A172 (cell line): Measurements from ENCODE around the gene TRAM1L1. TPM values are rescaled to one million over a fixed set of nuclear protein-coding genes. Genes with fewer than 3 reads are reported as not detected.

Experiments used
- DNase-seq: peaks from one replicate; pipeline ENCODE4 v3.0.0-alpha.2; 2015; ENCODE audit warnings: low spot score
- total RNA-seq: library from RNA; depleted of rRNA; stranded (reverse); fragments of >200 nt; shearing (Covaris generic); gene quantifications from 2 replicates; pipeline ENCODE4 v1.2.3, GENCODE V29; 2014; rRNA removed

TRAM1L1 gene
- total RNA-seq: not detected in 2 replicates

DNA sequence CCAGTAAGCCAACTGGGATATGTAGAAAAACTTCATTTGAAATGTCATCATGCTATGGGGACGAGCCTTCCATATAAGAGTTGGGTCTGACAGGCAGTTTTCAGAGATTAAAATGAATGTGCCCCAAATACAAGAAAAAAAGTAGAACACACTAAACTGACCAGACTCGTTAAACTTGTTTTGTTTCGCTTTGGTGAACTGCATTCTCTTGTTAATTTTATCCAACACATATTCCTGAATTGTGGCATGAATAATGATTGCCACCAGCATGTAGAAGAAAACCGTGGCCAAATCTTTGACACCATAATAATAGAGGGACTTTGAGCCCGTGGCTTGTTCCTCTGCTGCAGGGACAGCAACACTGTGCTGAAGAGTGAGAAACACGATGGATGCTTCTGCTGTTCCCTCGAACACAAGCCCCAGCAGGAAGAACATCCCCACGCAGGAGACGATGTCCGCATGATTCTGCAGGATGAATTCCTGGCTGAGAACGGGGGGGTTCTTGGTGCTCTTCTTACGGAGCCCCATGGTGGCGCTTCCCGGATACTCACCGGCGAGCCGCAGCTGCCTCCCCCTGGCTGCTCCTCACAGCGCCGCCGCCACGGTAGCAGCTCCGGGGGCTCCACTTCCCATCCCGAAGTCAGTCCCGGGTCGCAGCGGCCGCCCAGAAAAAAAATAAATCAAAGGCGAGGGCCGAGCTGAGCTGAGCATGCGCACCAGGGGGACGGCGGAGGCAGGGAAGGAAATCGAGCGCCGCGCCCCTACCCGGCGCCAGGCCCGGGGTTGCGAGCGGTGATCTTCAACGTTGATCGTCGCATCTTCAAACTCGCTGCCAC lies at the start of gene TRAM1L1:
TRAM1L1 (minus strand) TSS at position 711 of the 836 bp plus-strand sequence; CDS start at position 528, 183 bp downstream.
- DNase-seq: no peak

DNA sequence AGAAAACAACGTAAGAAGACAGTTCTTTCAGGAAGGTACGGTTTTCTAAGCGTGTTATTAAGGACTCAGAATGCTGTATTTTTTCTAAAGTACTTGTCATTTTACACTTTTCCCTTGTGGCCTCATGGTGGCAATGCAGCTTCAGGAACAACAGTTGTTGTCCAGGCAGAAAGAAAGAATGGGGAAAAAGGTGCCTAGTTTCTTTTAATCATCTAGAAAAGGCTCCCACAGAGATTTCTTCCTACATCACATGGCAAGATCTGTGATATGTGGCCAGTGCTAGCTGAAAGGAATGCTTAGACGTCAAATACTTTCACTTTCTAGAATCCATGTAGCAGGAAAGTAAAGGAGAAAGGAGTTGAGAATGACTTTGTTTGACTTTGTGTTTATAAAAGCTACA lies 49.0 kb upstream of the TRAM1L1 start:
- DNase-seq: peak; percentile 82

- no peak for DNase-seq
Observed at GRCh38 chr4:117096886-117097285, 11.5 kb upstream of the TRAM1L1 start.

DNA sequence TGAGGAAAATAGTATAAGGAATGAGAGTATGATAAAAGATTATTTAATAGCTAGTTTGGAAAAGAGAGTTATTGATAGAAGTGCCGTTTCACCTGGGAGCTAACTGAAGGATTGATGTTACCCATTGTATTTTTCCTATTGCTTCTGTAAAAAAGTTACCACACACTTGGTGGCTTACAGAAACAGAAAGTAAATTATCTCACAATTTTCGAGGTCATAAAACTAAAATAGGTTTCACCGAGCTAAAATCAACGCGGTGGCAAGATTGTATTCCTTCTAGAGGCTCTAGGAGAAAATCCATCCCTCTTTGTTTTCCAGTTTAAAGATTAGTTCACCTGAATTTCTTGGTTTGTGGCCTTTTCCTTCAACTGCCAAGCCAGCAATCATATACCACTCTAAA lies 11.1 kb upstream of the TRAM1L1 start:
- DNase-seq: no peak

DNA sequence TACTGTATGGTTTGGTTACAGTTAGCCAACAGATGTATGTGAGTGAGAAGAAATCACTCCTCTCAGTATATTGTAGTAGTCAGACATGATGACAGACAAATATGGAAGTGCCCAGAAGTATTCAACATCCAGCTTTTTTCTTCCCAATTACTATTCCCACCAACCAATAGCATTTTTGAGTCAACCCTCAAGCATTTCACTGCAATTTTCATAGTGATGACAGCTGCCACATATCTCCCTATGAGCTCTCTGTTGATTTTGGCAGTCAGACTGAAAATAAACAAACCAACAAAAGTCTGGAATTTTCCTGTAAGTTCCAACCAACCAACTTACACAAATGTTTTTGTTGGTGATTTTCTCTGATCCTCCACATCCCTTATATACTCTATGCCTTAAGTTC lies 8.2 kb upstream of the TRAM1L1 start:
- DNase-seq: peak; percentile 32

DNA sequence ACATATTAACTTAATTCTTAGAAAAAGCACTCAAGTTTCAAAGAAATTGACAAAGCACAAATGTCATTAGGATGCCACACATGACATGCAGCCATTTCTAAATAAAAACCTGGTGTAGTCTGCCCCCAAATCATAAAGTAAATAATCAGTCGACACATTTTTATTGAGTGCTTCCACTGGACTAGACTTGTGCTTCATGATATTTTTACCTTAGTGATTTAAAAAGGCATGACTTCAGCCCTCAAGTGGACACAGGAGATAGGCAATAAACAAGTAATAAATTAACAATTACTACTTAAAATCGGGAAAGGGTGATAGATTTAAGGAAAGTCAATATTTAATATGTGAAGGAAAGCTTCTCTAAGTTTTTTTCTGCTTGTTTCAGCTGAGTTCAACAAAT lies 7.6 kb downstream of the TRAM1L1 start:
- no peak for DNase-seq

GRCh38 chr4:117068120-117068519 lies 17.3 kb downstream of the TRAM1L1 start:
- DNase-seq: no peak

GRCh38 chr4:117063961-117064696 lies 21.2 kb downstream of the TRAM1L1 start:
- peak; percentile 75 for DNase-seq

DNA sequence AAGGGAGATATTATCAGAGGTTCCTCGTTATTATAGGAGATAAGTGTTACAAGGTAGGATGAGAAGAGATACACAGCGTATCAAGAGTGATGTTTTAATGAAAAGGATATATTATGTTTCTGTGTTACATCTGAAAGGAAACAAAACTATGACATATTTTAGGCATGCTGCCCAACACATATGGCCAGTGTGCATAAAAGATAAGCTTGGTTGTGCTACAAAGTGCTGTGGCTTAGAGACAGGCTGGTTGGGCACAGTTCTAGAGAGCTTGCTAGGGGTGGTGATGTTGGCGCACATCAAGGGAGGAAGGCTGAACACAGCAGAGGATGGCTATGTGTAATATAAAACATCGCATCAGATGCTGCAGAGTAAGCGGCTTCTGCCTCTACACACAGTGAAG lies 42.4 kb downstream of the TRAM1L1 start:
- DNase-seq: no peak
